H9 (cell line): Measurements from ENCODE around the gene RPS10. TPM values are rescaled to one million over a fixed set of nuclear protein-coding genes. Genes with fewer than 3 reads are reported as not detected.

Experiments
- DNase-seq: peaks from one replicate; pipeline ENCODE4 v3.0.0-alpha.2; 2017
- H2AFZ ChIP-seq: one replicate; pipeline ENCODE4 v1.6.1; 2013; ENCODE audit warnings: mild to moderate bottlenecking, low read length, control low read depth, moderate library complexity
- H2AK5ac ChIP-seq: 2 replicates; pipeline ENCODE4 v1.6.1; 2013; ENCODE audit warnings: low read length, control low read depth, mixed read lengths; ENCODE audit not compliant: insufficient read length
- H2BK120ac ChIP-seq: one replicate; pipeline ENCODE4 v1.6.1; 2013; ENCODE audit warnings: low read depth, mild to moderate bottlenecking, low read length, control low read depth, inconsistent platforms; ENCODE audit not compliant: poor library complexity, severe bottlenecking
- H2BK12ac ChIP-seq: 2 replicates; pipeline ENCODE4 v1.6.1; 2013; ENCODE audit warnings: low read length, control low read depth, mixed read lengths, low read depth; ENCODE audit not compliant: insufficient read length
- H2BK15ac ChIP-seq: 2 replicates; pipeline ENCODE4 v1.6.1; 2013; ENCODE audit warnings: low read depth, low read length, control low read depth
- H2BK20ac ChIP-seq: one replicate; pipeline ENCODE4 v1.6.1; 2013; ENCODE audit warnings: low read depth, mild to moderate bottlenecking, low read length, control low read depth, inconsistent platforms; ENCODE audit not compliant: poor library complexity, severe bottlenecking
- H2BK5ac ChIP-seq: 2 replicates; pipeline ENCODE4 v1.6.1; 2013; ENCODE audit warnings: low read length, control low read depth, mixed read lengths; ENCODE audit not compliant: insufficient read length
- H3K14ac ChIP-seq: 2 replicates; pipeline ENCODE4 v1.6.1; 2013; ENCODE audit warnings: low read length, control low read depth; ENCODE audit not compliant: insufficient read depth
- H3K18ac ChIP-seq: 2 replicates; pipeline ENCODE4 v1.6.1; 2013; ENCODE audit warnings: low read depth, mild to moderate bottlenecking, mixed read lengths, low read length, control low read depth; ENCODE audit not compliant: insufficient read length
- H3K23ac ChIP-seq: 2 replicates; pipeline ENCODE4 v1.6.1; 2013; ENCODE audit warnings: low read length, control low read depth, mixed read lengths, low read depth; ENCODE audit not compliant: insufficient read length
- H3K23me2 ChIP-seq: 2 replicates; pipeline ENCODE4 v1.6.1; 2013; ENCODE audit warnings: low read depth, mild to moderate bottlenecking, mixed read lengths, low read length, control low read depth; ENCODE audit not compliant: insufficient read length, poor library complexity, severe bottlenecking
- H3K27ac ChIP-seq: 2 replicates; pipeline ENCODE4 v1.5.1; 2013; ENCODE audit warnings: low read length, control low read depth, mixed read lengths, low read depth; ENCODE audit not compliant: insufficient read length
- H3K27me3 ChIP-seq: 2 replicates; pipeline ENCODE4 v1.6.1; 2013; ENCODE audit warnings: low read length, control low read depth, inconsistent platforms; ENCODE audit not compliant: insufficient read depth
- H3K4ac ChIP-seq: 2 replicates; pipeline ENCODE4 v1.6.1; 2013; ENCODE audit warnings: low read depth, mild to moderate bottlenecking, control low read depth, inconsistent platforms, low read length, moderate library complexity
- H3K4me1 ChIP-seq: 2 replicates; pipeline ENCODE4 v1.6.1; 2013; ENCODE audit warnings: low read length, control low read depth, inconsistent platforms; ENCODE audit not compliant: insufficient read depth
- H3K4me2 ChIP-seq: 2 replicates; pipeline ENCODE4 v1.6.1; 2013; ENCODE audit warnings: low read length, control low read depth, mixed read lengths; ENCODE audit not compliant: insufficient read length, insufficient read depth
- H3K56ac ChIP-seq: 2 replicates; pipeline ENCODE4 v1.6.1; 2013; ENCODE audit warnings: low read depth, mild to moderate bottlenecking, mixed read lengths, low read length, control low read depth; ENCODE audit not compliant: insufficient read length
- H3K79me1 ChIP-seq: 2 replicates; pipeline ENCODE4 v1.6.1; 2013; ENCODE audit warnings: low read depth, mild to moderate bottlenecking, moderate library complexity, low read length, control low read depth, inconsistent platforms; ENCODE audit not compliant: insufficient read depth, poor library complexity, severe bottlenecking
- H3K79me2 ChIP-seq: 2 replicates; pipeline ENCODE4 v1.6.1; 2013; ENCODE audit warnings: low read length, control low read depth, inconsistent platforms; ENCODE audit not compliant: insufficient read depth
- H3K9ac ChIP-seq: 2 replicates; pipeline ENCODE4 v1.6.1; 2013; ENCODE audit warnings: low read length, control low read depth, mixed read lengths; ENCODE audit not compliant: insufficient read length; ENCODE audit errors: extremely low read depth
- H3K9me3 ChIP-seq: one replicate; pipeline ENCODE4 v1.6.1; 2013; ENCODE audit warnings: low read depth, low read length, inconsistent platforms; ENCODE audit not compliant: control insufficient read depth
- H3T11ph ChIP-seq: one replicate; pipeline ENCODE4 v1.6.1; 2013; ENCODE audit warnings: mild to moderate bottlenecking, low read length, control low read depth, inconsistent platforms
- H4K20me1 ChIP-seq: one replicate; pipeline ENCODE4 v1.6.1; 2013; ENCODE audit not compliant: control insufficient read depth, insufficient read length, insufficient read depth
- H4K5ac ChIP-seq: 2 replicates; pipeline ENCODE4 v1.6.1; 2013; ENCODE audit warnings: low read depth, mild to moderate bottlenecking, mixed read lengths, low read length, control low read depth; ENCODE audit not compliant: insufficient read length
- H4K8ac ChIP-seq: replicated peaks from 2 replicates; pipeline ENCODE4 v1.6.1; 2013; ENCODE audit warnings: low read length, control low read depth, mixed read lengths, low read depth; ENCODE audit not compliant: insufficient read length
- H4K91ac ChIP-seq: 2 replicates; pipeline ENCODE4 v1.6.1; 2013; ENCODE audit warnings: low read depth, mild to moderate bottlenecking, moderate library complexity, mixed read lengths, low read length, control low read depth; ENCODE audit not compliant: insufficient read length
- H3K27ac Mint-ChIP-seq, 3 experiments: 2 replicates in 2 of 3; 3 replicates in 1 of 3; pipeline ENCODE4 v1.8.0; 2020 to 2021; ENCODE audit warnings: mixed read lengths in 3 of 3, mild to moderate bottlenecking in 1 of 3, moderate library complexity in 1 of 3
- H3K27me3 Mint-ChIP-seq: 2 replicates; pipeline ENCODE4 v1.8.0; 2021; ENCODE audit warnings: low read depth, mild to moderate bottlenecking, moderate library complexity, mixed read lengths
- H3K36me3 Mint-ChIP-seq, 3 experiments: 2 replicates in 2 of 3; 3 replicates in 1 of 3; pipeline ENCODE4 v1.8.0; 2020 to 2021; ENCODE audit warnings: low read depth in 3 of 3, mixed read lengths in 3 of 3; ENCODE audit not compliant: insufficient read depth in 1 of 3
- H3K4me1 Mint-ChIP-seq, 2 experiments: 2 replicates each; pipeline ENCODE4 v1.8.0; 2020; ENCODE audit warnings: mixed read lengths in 2 of 2
- H3K4me3 Mint-ChIP-seq, 2 experiments: 2 replicates in 1 of 2; 3 replicates in 1 of 2; pipeline ENCODE4 v1.8.0; 2020 to 2021; ENCODE audit warnings: mild to moderate bottlenecking in 2 of 2, mixed read lengths in 2 of 2, moderate library complexity in 1 of 2
- H3K9me3 Mint-ChIP-seq, 2 experiments: 2 replicates in 1 of 2; 3 replicates in 1 of 2; pipeline ENCODE4 v1.8.0; 2020; ENCODE audit warnings: mild to moderate bottlenecking in 2 of 2, mixed read lengths in 2 of 2, moderate library complexity in 1 of 2
- WGBS: extraction: QIAGEN DNeasy Blood & Tissue Kit; methylation state at CpG from one replicate; pipeline ENCODE4 v1.1.7; 2013; ENCODE audit warnings: missing lambda C conversion rate, low lambda C conversion rate, mixed read lengths; ENCODE audit not compliant: insufficient read length; ENCODE audit errors: extremely low coverage; 5-methylcytosine and 5-hydroxymethylcytosine counted together
- total RNA-seq: library from RNA; stranded (reverse); gene quantifications from 2 replicates; pipeline ENCODE4 v1.2.1, GENCODE V29; 2021
- TF ChIP-seq, protein P1 (sequence below): fragments of 200-600 bp; sonication (generic); conservative IDR thresholded peaks from 3 replicates; pipeline ENCODE4 v1.8.0; 2021; ENCODE audit warnings: antibody characterized with exemption, mild to moderate bottlenecking

The RPS10 gene
- total RNA-seq, 1 experiment from 2014 or later = 2,330 TPM

DNA sequence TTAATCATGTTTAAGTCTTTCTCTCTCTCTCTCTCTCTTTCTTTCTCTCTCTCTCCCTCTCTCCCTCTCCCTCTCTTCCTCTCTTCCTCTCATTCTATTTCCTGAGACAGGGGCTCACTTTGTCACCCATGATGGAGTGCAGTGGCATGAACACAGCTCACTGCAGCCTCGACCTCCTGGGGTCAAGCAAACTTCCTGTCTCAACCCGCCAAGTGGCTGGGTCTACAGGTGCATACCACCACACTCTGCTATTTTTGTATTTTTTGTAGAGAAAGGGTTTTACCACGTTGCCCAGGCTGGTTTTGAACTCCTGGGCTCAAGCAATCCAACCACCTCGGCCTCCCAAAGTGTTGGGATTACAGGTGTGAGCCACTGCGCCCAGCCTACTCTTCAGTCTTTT lies 15.7 kb upstream of the RPS10 start:
- H2BK120ac ChIP-seq = no peak overlapping the region
- H3K14ac ChIP-seq = no peak overlapping the region
- no peak overlapping the region for H2BK5ac ChIP-seq
- no peak overlapping the region for H2BK20ac ChIP-seq
- no peak overlapping the region for H3T11ph ChIP-seq
- Mint-ChIP-seq H3K9me3 (peaks cover 22 to 23% of the 10 kb centered on the region in 2 experiments), H3K27ac (no peak overlapping the region), H3K27me3 (peaks cover 5% of the 10 kb centered on the region), H3K4me3 (no peak overlapping the region), H3K4me1 (peaks cover 0 to 2% of the 10 kb centered on the region in 2 experiments; a peak in 1 of 4 replicates), H3K36me3 (peaks cover 6 to 14% (median 9%) of the 10 kb centered on the region in 3 experiments; a peak in 6 of 7 replicates)
- H3K56ac ChIP-seq = no peak overlapping the region
- no peak overlapping the region for H4K5ac ChIP-seq
- no peak overlapping the region for H3K18ac ChIP-seq
- no peak overlapping the region for H4K8ac ChIP-seq
- TF ChIP-seq, protein P1, sequence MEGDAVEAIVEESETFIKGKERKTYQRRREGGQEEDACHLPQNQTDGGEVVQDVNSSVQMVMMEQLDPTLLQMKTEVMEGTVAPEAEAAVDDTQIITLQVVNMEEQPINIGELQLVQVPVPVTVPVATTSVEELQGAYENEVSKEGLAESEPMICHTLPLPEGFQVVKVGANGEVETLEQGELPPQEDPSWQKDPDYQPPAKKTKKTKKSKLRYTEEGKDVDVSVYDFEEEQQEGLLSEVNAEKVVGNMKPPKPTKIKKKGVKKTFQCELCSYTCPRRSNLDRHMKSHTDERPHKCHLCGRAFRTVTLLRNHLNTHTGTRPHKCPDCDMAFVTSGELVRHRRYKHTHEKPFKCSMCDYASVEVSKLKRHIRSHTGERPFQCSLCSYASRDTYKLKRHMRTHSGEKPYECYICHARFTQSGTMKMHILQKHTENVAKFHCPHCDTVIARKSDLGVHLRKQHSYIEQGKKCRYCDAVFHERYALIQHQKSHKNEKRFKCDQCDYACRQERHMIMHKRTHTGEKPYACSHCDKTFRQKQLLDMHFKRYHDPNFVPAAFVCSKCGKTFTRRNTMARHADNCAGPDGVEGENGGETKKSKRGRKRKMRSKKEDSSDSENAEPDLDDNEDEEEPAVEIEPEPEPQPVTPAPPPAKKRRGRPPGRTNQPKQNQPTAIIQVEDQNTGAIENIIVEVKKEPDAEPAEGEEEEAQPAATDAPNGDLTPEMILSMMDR = no peak
- no peaks in the 10 kb centered on the region for H3K27me3 ChIP-seq
- no peaks in the 10 kb centered on the region for H3K9me3 ChIP-seq
- no CpG with 5 or more reads among the region's 5 CpGs for WGBS
- H3K27ac ChIP-seq = no peak overlapping the region
- no peak overlapping the region for H3K4me2 ChIP-seq
- H3K79me1 ChIP-seq = no peaks in the 10 kb centered on the region
- no peaks in the 10 kb centered on the region for H3K79me2 ChIP-seq
- H2AFZ ChIP-seq = no peak overlapping the region
- H2AK5ac ChIP-seq = no peak overlapping the region
- no peak overlapping the region for H3K23ac ChIP-seq
- no peaks in the 10 kb centered on the region for H4K20me1 ChIP-seq
- no peak overlapping the region for H2BK12ac ChIP-seq
- H3K4ac ChIP-seq = no peak overlapping the region
- H4K91ac ChIP-seq = no peak overlapping the region
- DNase-seq = no peak
- no peak overlapping the region for H2BK15ac ChIP-seq
- no peaks in the 10 kb centered on the region for H3K23me2 ChIP-seq
- no peak overlapping the region for H3K9ac ChIP-seq
- H3K4me1 ChIP-seq = no peaks in the 10 kb centered on the region
